ENCODE results near the gene RPS26. TPM values are rescaled to one million over a fixed set of nuclear protein-coding genes. Genes with fewer than 3 reads are reported as not detected.
A peak's percentile ranks its signal among the peaks of the same experiment; 100 is the strongest.

RPS26 gene
- total and polyA plus RNA-seq, 2 of the 13 experiments (the other 11 are each of a cell fraction or from before 2014, with no cell fraction given) = 150 to 421 TPM

- peak; percentile 91 for TF ChIP-seq TEAD3 (CRISPR knock-in tag; optimal IDR thresholded peaks at IDR 0.05; ENCODE audit: borderline replicate concordance)
- TF ChIP-seq HMG20B (CRISPR knock-in tag; conservative IDR thresholded peaks at IDR 0.05) = peak; percentile 97
- TF ChIP-seq MAFK (conservative IDR thresholded peaks at IDR 0.05 in 1 of 2, IDR thresholded peaks at IDR 0.05 in 1 of 2; ENCODE audit: low read length in 2 of 2) = peak in 1 of 2 experiments; percentile 36; a peak in 3 of 4 replicates
- TF ChIP-seq ATF2 (CRISPR knock-in tag; IDR thresholded peaks at IDR 0.05) = peak; percentile 96
- no peak for TF ChIP-seq ZNF10 (CRISPR knock-in tag; IDR thresholded peaks at IDR 0.05; ENCODE audit: borderline replicate concordance, low read depth)
- peak; percentile 34; the same call in 1 of the 2 replicates for TF ChIP-seq ZKSCAN5 (CRISPR knock-in tag; IDR thresholded peaks at IDR 0.05)
- peak; percentile 56; the same call in 1 of the 2 replicates for TF ChIP-seq CENPBD1 (CRISPR knock-in tag; IDR thresholded peaks at IDR 0.05; ENCODE audit: borderline replicate concordance, low read depth)
- no peak for TF ChIP-seq BORCS8-MEF2B (CRISPR knock-in tag; IDR thresholded peaks at IDR 0.05)
- TF ChIP-seq PTBP1 (IDR thresholded peaks at IDR 0.05; ENCODE audit: low read depth, low read length, poor library complexity, severe bottlenecking) = no peak
- no peak for TF ChIP-seq SIN3B (IDR thresholded peaks at IDR 0.05; ENCODE audit: low read length)
- peak; percentile 53; the same call in 1 of the 2 replicates for TF ChIP-seq ATF1 (CRISPR knock-in tag; IDR thresholded peaks at IDR 0.05)
- TF ChIP-seq SRY (CRISPR knock-in tag; IDR thresholded peaks at IDR 0.05) = no peak
- peak; percentile 98 for TF ChIP-seq HNF1B (CRISPR knock-in tag; IDR thresholded peaks at IDR 0.05)
- TF ChIP-seq NFIB (CRISPR knock-in tag; IDR thresholded peaks at IDR 0.05; ENCODE audit: borderline replicate concordance) = no peak
- no peak; the same call in 1 of the 2 replicates for TF ChIP-seq ZXDC (CRISPR knock-in tag; IDR thresholded peaks at IDR 0.05)
- peak; percentile 93 for TF ChIP-seq HMG20A (CRISPR knock-in tag; IDR thresholded peaks at IDR 0.05; ENCODE audit: borderline replicate concordance)
- no peak; the same call in none of the 2 replicates for TF ChIP-seq SSRP1 (CRISPR knock-in tag; IDR thresholded peaks at IDR 0.05)
- peak; percentile 46; the same call in 1 of the 2 replicates for TF ChIP-seq ZNF572 (CRISPR knock-in tag; IDR thresholded peaks at IDR 0.05)
- TF ChIP-seq DNMT1 (CRISPR knock-in tag; IDR thresholded peaks at IDR 0.05) = 0 out of 2 replicates have a peak, but pooled peaks have one; percentile 33
- no peak for TF ChIP-seq MTA3 (CRISPR knock-in tag; IDR thresholded peaks at IDR 0.05)
- no peak for TF ChIP-seq THAP8 (CRISPR knock-in tag; IDR thresholded peaks at IDR 0.05; ENCODE audit: borderline replicate concordance)
- TF ChIP-seq NBN (conservative IDR thresholded peaks at IDR 0.05) = no peak
- TF ChIP-seq KAT8 (CRISPR knock-in tag; IDR thresholded peaks at IDR 0.05) = peak; percentile 89
Measured at GRCh38 chr12:56081393-56082347, 40.0 kb downstream of the RPS26 start (continued).
